ENCODE measurements around the gene KIDINS220.

The KIDINS220 gene

GRCh38 chr2:8805278-8806210, 31.9 kb downstream of the KIDINS220 start:
- DNase-seq, result no peak

GRCh38 chr2:8803658-8804379, 33.6 kb downstream of the KIDINS220 start:
- no peak for DNase-seq

DNA sequence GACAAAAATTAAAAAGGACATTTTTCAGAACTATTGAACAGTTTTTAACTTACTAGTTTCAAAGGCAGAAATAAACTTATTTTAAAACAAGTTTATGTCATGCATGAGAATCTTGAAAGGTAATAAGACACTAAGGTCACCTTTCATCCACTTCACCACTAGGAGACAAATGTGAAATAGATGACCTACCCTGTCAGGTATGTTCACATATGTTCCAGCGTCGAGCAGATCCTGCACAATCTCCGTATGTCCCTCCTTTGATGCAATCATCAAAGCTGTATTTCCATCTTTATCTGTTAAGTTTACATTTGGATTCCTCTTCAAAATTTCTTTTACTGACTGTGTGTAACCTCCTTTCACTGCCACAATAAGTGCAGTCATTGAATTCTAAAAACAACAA, 34.7 kb downstream of the KIDINS220 start:
- no peak for DNase-seq

- no peak for DNase-seq
Measured at GRCh38 chr2:8800821-8801220, 36.6 kb downstream of the KIDINS220 start.

- DNase-seq, result no peak
Measured at GRCh38 chr2:8800218-8800617, 37.2 kb downstream of the KIDINS220 start.

- DNase-seq, result no peak
Measured at GRCh38 chr2:8799004-8799403, 38.4 kb downstream of the KIDINS220 start.

GRCh38 chr2:8798393-8798792, 39.0 kb downstream of the KIDINS220 start:
- DNase-seq, result no peak

DNA sequence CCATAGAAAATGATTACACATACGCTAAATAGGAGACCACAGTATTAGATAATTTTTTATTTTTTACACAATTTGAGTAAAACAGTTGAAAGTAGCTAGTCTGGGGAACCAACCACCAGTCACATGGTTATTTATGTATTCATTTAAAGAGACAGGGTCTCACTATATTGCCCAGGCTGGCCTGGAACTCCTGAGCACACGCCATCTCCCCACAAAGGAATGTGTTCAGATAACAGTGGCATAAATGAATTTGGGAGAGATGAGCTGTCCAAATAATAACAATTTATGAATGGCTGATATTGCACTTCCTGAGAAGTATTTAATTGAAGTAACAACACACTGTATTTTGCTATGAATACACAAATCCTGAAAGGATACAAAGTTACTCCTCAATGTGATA, 39.7 kb downstream of the KIDINS220 start:
- no peak for DNase-seq

GRCh38 chr2:8796878-8797550, 40.4 kb downstream of the KIDINS220 start:
- no peak for DNase-seq

DNA sequence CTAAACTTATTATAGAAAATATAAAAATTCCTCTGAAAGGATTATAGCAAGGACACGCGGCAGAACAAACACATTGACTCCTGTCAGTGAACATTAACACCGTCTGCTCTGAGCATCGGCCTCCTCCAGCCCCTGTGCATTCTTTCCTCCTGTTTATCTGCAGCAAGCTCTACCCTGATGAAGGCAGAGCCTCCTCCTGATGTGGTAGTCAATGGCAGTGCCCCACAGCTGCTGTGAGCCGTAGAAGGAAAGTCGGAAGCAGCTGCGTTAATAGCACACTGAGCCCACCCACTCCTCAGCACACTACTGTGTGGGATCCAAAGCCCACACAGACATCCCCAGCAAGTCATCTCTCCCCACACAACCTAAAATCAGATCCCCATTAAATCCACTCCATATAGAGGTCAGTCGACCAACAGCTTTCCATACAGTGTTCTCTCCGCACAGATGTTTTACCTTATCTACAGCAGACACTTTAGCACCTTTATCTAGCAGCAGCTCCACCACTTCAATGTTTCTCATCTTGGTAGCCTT, 41.0 kb downstream of the KIDINS220 start:
- no peak for DNase-seq

GRCh38 chr2:8794923-8795825, 42.2 kb downstream of the KIDINS220 start:
- DNase-seq, result no peak

GRCh38 chr2:8790739-8791162, 46.7 kb downstream of the KIDINS220 start:
- DNase-seq, result no peak

DNA sequence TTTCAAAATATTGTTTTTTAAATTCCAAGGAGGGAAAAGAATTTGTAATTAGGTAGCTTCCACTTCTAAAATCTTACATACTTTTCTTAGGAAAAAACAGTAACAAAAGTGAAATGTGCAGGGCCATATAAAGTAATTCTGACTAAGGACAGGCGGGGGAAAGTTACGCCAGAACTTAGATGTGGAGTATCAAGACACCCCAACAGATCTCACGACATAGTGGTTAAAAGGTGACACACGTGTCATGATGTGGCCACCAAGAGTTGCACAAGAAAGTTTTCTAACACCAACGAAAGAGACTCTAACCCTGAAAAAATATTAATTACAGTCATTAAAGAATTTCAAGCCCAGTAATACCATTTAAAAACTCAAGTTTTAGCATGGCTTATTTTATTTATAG, 51.0 kb downstream of the KIDINS220 start:
- DNase-seq, result no peak

DNA sequence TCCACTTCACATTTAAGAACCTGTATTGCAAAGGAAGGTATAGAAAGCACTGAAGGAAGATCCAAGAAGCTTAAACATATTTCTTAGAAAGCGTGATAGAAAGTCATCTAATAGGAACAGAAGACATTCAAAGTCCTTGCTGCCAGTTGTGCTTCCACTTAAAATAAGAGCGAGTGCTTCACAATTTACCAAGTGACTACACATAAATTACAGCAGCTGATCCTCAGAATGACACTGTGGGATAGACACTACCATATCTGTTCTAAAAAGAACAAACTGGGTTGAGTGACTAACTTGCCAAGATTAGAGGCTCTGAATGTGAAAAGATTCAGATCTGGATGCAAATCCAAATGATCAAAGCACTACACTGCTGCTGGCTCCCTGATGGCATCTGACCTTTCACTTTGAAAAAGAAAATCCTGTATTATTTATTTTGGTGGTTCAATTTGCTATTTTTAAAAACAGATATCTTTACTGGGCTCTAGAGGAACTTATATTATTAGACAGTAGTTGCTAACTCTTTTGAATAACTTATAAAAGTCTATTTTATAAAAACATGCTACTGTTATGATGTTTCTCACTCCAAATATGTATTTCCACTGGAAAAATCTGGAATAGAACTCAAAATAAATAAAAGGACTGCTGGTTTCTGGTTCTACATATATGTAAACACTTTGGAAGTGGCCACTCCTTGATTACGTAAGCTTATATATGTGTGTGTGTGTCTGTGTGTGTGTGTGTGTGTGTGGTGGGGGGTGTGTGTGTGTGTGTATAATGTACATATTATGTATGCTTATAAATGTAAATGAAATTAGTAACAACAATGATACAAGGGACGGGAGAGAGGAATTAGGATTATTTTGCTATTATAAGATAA, 57.4 kb downstream of the KIDINS220 start:
- no peak for DNase-seq

DNA sequence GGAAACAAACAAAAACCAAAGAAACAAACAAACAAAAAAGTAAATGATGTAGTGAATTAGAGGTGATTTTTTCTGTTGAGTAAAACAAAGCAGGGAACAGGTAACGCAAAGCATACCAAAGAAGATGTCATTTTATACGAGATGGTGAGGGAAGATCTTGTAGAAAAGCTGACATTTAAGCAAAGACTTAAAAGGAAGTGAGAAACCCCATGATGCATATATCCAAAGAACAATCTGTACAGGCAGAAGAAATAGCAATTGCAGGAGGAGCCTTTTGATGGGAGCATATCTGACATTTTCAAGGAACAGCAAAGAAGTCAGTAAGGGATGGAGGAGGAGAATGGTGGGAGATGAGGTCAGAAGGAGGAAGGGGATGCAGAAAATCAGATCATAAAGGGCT, 63.0 kb downstream of the KIDINS220 start:
- DNase-seq, result no peak

DNA sequence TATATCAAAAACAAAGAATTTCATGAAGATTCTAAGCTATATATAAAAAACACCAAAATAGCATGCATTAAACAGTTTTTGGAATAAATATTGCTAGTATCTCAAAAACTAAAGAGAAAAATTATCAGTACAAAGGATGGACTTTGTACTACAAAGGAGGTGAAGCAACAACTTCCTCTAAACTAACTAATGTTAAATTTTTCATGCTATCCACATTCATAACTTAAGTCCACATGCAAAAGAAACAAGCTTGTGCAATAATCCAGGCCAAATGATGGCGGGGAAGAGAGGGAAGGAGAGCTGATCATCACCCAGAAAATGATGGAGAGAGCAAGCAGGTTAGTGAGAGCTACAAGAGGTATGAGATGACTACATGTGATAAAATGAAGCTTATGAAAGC, 70.1 kb downstream of the KIDINS220 start:
- DNase-seq, result no peak

GRCh38 chr2:8761529-8762164, 75.8 kb downstream of the KIDINS220 start:
- DNase-seq, result peak in 2 of 51 donors; percentile 13 to 35

DNA sequence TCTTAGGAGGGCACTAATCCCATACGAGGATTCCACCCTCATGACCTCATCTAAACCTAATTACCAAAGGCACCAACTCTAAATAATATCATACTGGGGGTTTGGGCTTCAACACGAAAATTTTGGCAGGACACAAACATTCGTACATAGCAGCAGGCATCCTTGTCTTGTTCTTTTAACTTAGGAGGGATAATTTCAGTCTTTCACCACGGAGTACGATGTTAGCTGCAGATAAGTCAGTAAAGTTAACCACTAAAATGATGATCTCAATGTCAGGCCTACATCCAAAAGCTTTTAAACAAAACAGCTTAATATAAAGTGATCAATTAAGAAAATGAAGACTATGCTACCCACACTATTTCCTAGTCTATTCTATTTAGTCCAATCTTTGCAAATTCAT, 80.7 kb downstream of the KIDINS220 start:
- DNase-seq, result no peak

- no peak for DNase-seq
Measured at GRCh38 chr2:8756230-8756629, 81.2 kb downstream of the KIDINS220 start.
